H1 (cell line): ENCODE results near the gene MYO1D. TPM values are rescaled to one million over a fixed set of nuclear protein-coding genes. Genes with fewer than 3 reads are reported as not detected.

Experiments
- CTCF ChIA-PET: fragments of 300-600 bp; sonication (Branson Sonifier 250); formaldehyde crosslinking; loops from one replicate; lab custom pipeline; 2021; ENCODE audit not compliant: partially characterized antibody; lab: Charles Lee
- POLR2A ChIA-PET: fragments of 300-600 bp; sonication (Branson Sonifier 250); formaldehyde crosslinking; loops from one replicate; lab custom pipeline; 2021; ENCODE audit warnings: inconsistent platforms; ENCODE audit not compliant: partially characterized antibody; lab: Charles Lee
- DNase-seq, 2 experiments: peaks; one replicate each; pipeline versions ENCODE4 v3.0.0 to v3.0.0-alpha.2; 2010 to 2022; ENCODE audit warnings: low spot score in 2 of 2, low read depth in 1 of 2, mixed read lengths in 1 of 2
- FAIRE-seq: peaks from 2 replicates; lab custom pipeline; 2011; peaks lifted over from hg19 to GRCh38; lab: Jason Lieb, UNC
- H2AFZ ChIP-seq: 2 replicates; pipeline ENCODE4 v1.8.1; 2012; ENCODE audit warnings: low read length, inconsistent platforms
- H2AK5ac ChIP-seq: 2 replicates; pipeline ENCODE4 v1.6.1; 2013; ENCODE audit warnings: low read depth, low read length
- H2BK120ac ChIP-seq: replicated peaks from 2 replicates; pipeline ENCODE3; 2013; ENCODE audit warnings: low read depth, low read length, inconsistent platforms
- H2BK12ac ChIP-seq: 2 replicates; pipeline ENCODE4 v1.6.1; 2013; ENCODE audit warnings: low read depth, low read length
- H2BK15ac ChIP-seq: 2 replicates; pipeline ENCODE4 v1.6.1; 2013; ENCODE audit warnings: low read length
- H2BK20ac ChIP-seq: 2 replicates; pipeline ENCODE4 v1.6.1; 2013; ENCODE audit warnings: low read length
- H2BK5ac ChIP-seq: 2 replicates; pipeline ENCODE4 v1.6.1; 2013; ENCODE audit warnings: low read depth, low read length
- H3K14ac ChIP-seq: 2 replicates; pipeline ENCODE4 v1.6.1; 2013; ENCODE audit warnings: inconsistent platforms; ENCODE audit not compliant: insufficient read length
- H3K18ac ChIP-seq: 2 replicates; pipeline ENCODE4 v1.6.1; 2013; ENCODE audit warnings: low read length; ENCODE audit errors: extremely low read depth
- H3K23ac ChIP-seq: 2 replicates; pipeline ENCODE4 v1.6.1; 2013; ENCODE audit warnings: inconsistent platforms; ENCODE audit not compliant: insufficient read length
- H3K23me2 ChIP-seq: 2 replicates; pipeline ENCODE4 v1.6.1; 2013; ENCODE audit warnings: low read depth, low read length
- H3K27ac ChIP-seq: 2 replicates; pipeline ENCODE4 v1.6.1; 2011; ENCODE audit warnings: low read depth, low read length, inconsistent platforms
- H3K27me3 ChIP-seq, 4 experiments: replicated peaks in 1 of 4; 1 replicate in 1 of 4; 2 replicates in 3 of 4; pipeline versions ENCODE4 v1.6.1 to v1.8.1; 2011 to 2013; ENCODE audit warnings: low read length in 3 of 4, mild to moderate bottlenecking in 3 of 4, inconsistent platforms in 2 of 4, mixed read lengths in 2 of 4, moderate library complexity in 1 of 4; ENCODE audit not compliant: control insufficient read depth in 3 of 4, insufficient read depth in 3 of 4; ENCODE audit errors: extremely low read depth in 1 of 4
- H3K36me3 ChIP-seq, 4 experiments: 2 replicates each; pipeline versions ENCODE4 v1.6.1 to v1.8.1; 2011 to 2013; ENCODE audit warnings: mild to moderate bottlenecking in 4 of 4, low read length in 3 of 4, moderate library complexity in 2 of 4, control low read depth in 1 of 4, inconsistent platforms in 1 of 4; ENCODE audit not compliant: insufficient read depth in 4 of 4, control insufficient read depth in 2 of 4
- H3K4ac ChIP-seq: replicated peaks from 2 replicates; pipeline ENCODE3; 2013; ENCODE audit warnings: low read length, low read depth, mixed read lengths, inconsistent platforms; ENCODE audit not compliant: insufficient read length
- H3K4me1 ChIP-seq, 4 experiments: replicated peaks in 1 of 4; 1 replicate in 1 of 4; 2 replicates in 3 of 4; pipeline versions ENCODE4 v1.6.1 to v1.8.1; 2011 to 2013; ENCODE audit warnings: low read length in 3 of 4, inconsistent platforms in 2 of 4, mixed read lengths in 1 of 4; ENCODE audit not compliant: insufficient read depth in 4 of 4, control insufficient read depth in 3 of 4
- H3K4me2 ChIP-seq, 2 experiments: 2 replicates each; pipeline versions ENCODE4 v1.6.1 to v1.8.1; 2011 to 2013; ENCODE audit warnings: low read depth in 2 of 2, low read length in 2 of 2, control low read depth in 1 of 2, inconsistent platforms in 1 of 2, mild to moderate bottlenecking in 1 of 2; ENCODE audit not compliant: insufficient read depth in 1 of 2
- H3K4me3 ChIP-seq, 4 experiments: fragments of 200-600, 300-600 bp in 1 of 4; sonication (generic), shearing (Covaris generic), sonication (Bioruptor Twin) in 1 of 4; 2 replicates each; pipeline versions ENCODE4 v1.5.1 to v1.8.1; 2011 to 2016; ENCODE audit warnings: low read length in 4 of 4, low read depth in 3 of 4, control low read depth in 2 of 4, inconsistent platforms in 2 of 4, mild to moderate bottlenecking in 2 of 4, mixed read lengths in 1 of 4, moderate library complexity in 1 of 4; ENCODE audit not compliant: insufficient read depth in 2 of 4; ENCODE audit errors: extremely low read depth in 1 of 4
- H3K56ac ChIP-seq: replicated peaks from 2 replicates; pipeline ENCODE3; 2013; ENCODE audit warnings: low read depth, mild to moderate bottlenecking, mixed read lengths, low read length, inconsistent platforms; ENCODE audit not compliant: insufficient read length
- H3K79me1 ChIP-seq: 2 replicates; pipeline ENCODE4 v1.6.1; 2013; ENCODE audit warnings: low read depth, low read length, control low read depth
- H3K79me2 ChIP-seq, 2 experiments: 2 replicates each; pipeline versions ENCODE4 v1.6.1 to v1.8.1; 2012 to 2013; ENCODE audit warnings: low read length in 2 of 2, mild to moderate bottlenecking in 2 of 2, inconsistent platforms in 1 of 2; ENCODE audit not compliant: insufficient read depth in 2 of 2, control insufficient read depth in 1 of 2
- H3K9ac ChIP-seq, 4 experiments: replicated peaks in 1 of 4; 1 replicate in 1 of 4; 2 replicates in 3 of 4; pipeline versions ENCODE4 v1.6.1 to v1.8.1; 2011 to 2013; ENCODE audit warnings: low read depth in 3 of 4, low read length in 3 of 4, control low read depth in 2 of 4, mild to moderate bottlenecking in 2 of 4, moderate library complexity in 2 of 4, inconsistent platforms in 1 of 4; ENCODE audit errors: extremely low read depth in 1 of 4
- H3K9me3 ChIP-seq, 2 experiments: 2 replicates each; pipeline versions ENCODE4 v1.6.1 to v1.8.1; 2012 to 2013; ENCODE audit warnings: mild to moderate bottlenecking in 2 of 2, moderate library complexity in 2 of 2, control low read depth in 1 of 2, inconsistent platforms in 1 of 2, low read depth in 1 of 2, low read length in 1 of 2, mixed read lengths in 1 of 2; ENCODE audit not compliant: insufficient read depth in 2 of 2
- H4K20me1 ChIP-seq, 2 experiments: replicated peaks in 1 of 2; 2 replicates each; pipeline versions ENCODE3 to v1.8.1; 2011 to 2013; ENCODE audit warnings: inconsistent platforms in 2 of 2, low read length in 2 of 2, mild to moderate bottlenecking in 1 of 2; ENCODE audit not compliant: insufficient read depth in 2 of 2, control insufficient read depth in 1 of 2
- H4K5ac ChIP-seq: 2 replicates; pipeline ENCODE4 v1.6.1; 2013; ENCODE audit warnings: low read length, low read depth, mixed read lengths, inconsistent platforms; ENCODE audit not compliant: insufficient read length
- H4K8ac ChIP-seq: 2 replicates; pipeline ENCODE4 v1.8.0; 2013; ENCODE audit warnings: mild to moderate bottlenecking, moderate library complexity, low read length, inconsistent platforms; ENCODE audit not compliant: insufficient read depth; ENCODE audit errors: extremely low read depth
- H4K91ac ChIP-seq: replicated peaks from 2 replicates; pipeline ENCODE3; 2013; ENCODE audit warnings: low read length, mixed read lengths, inconsistent platforms; ENCODE audit not compliant: insufficient read length
- ATF3 ChIP-seq: IDR thresholded peaks from 2 replicates; pipeline ENCODE4 v1.6.1; 2011; ENCODE audit warnings: low read depth, mild to moderate bottlenecking, low read length; ENCODE audit not compliant: insufficient read depth
- E2F6 ChIP-seq: IDR thresholded peaks from 2 replicates; pipeline ENCODE4 v1.6.1; 2012; ENCODE audit warnings: inconsistent platforms
- HDAC2 ChIP-seq, 2 experiments: fragments of 300-600 bp in 1 of 2; sonication (generic) in 1 of 2; IDR thresholded peaks; 2 replicates each; pipeline ENCODE4 v1.6.1; 2011 to 2012; ENCODE audit warnings: low read depth in 2 of 2, low read length in 2 of 2, mild to moderate bottlenecking in 2 of 2, moderate library complexity in 2 of 2, borderline replicate concordance in 1 of 2, inconsistent platforms in 1 of 2
- HDAC6 ChIP-seq: IDR thresholded peaks from one replicate; pipeline ENCODE4 v1.7.1; 2012; ENCODE audit warnings: low read depth, mild to moderate bottlenecking, inconsistent platforms, low read length, moderate library complexity
- KDM1A ChIP-seq: fragments of 200-600, 300-600 bp; sonication (generic); IDR thresholded peaks from 2 replicates; pipeline ENCODE4 v1.7.1; 2016; ENCODE audit warnings: mild to moderate bottlenecking, low read length, borderline replicate concordance
- KDM4A ChIP-seq: IDR thresholded peaks from one replicate; pipeline ENCODE4 v1.7.1; 2012; ENCODE audit warnings: low read depth, mild to moderate bottlenecking, moderate library complexity, low read length, inconsistent platforms; ENCODE audit not compliant: severe bottlenecking
- MAX ChIP-seq: IDR thresholded peaks from 2 replicates; pipeline ENCODE4 v1.6.1; 2012; ENCODE audit warnings: inconsistent platforms
- NANOG ChIP-seq: IDR thresholded peaks from 2 replicates; pipeline ENCODE4 v1.6.1; 2011; ENCODE audit warnings: low read length, low read depth, mild to moderate bottlenecking, inconsistent platforms; ENCODE audit not compliant: insufficient read depth, poor library complexity, severe bottlenecking
- NRF1 ChIP-seq: IDR thresholded peaks from 2 replicates; pipeline ENCODE4 v1.6.1; 2011; ENCODE audit warnings: mild to moderate bottlenecking, low read depth, low read length, improper control_type of control experiment
- SIX5 ChIP-seq: IDR thresholded peaks from 2 replicates; pipeline ENCODE4 v1.6.1; 2011; ENCODE audit warnings: mild to moderate bottlenecking, low read depth, low read length
- SP2 ChIP-seq: IDR thresholded peaks from 2 replicates; pipeline ENCODE4 v1.6.1; 2012; ENCODE audit warnings: mild to moderate bottlenecking, low read length, inconsistent platforms
- ZNF274 ChIP-seq: IDR thresholded peaks from 2 replicates; pipeline ENCODE4 v1.7.0; 2012; ENCODE audit warnings: low read length, borderline replicate concordance; ENCODE audit errors: extremely low read depth
- WGBS, 2 experiments: shearing (Covaris generic) in 1 of 2; methylation state at CpG; one replicate each; pipeline versions ENCODE4 v1.1.6 to v1.1.7; 2013 to 2015; ENCODE audit warnings: low lambda C conversion rate in 2 of 2, mixed read lengths in 2 of 2, inconsistent platforms in 1 of 2, low coverage in 1 of 2, missing lambda C conversion rate in 1 of 2; ENCODE audit not compliant: insufficient replicate concordance in 2 of 2, insufficient coverage in 1 of 2, insufficient read length in 1 of 2; ENCODE audit errors: extremely low coverage in 1 of 2, missing lambda C conversion rate in 1 of 2; 5-methylcytosine and 5-hydroxymethylcytosine counted together
- polyA plus RNA-seq, 7 experiments: library from polyadenylated mRNA; depleted of rRNA in 3 of 7; stranded (reverse) in 5 of 7; unstranded in 2 of 7; fragments of >200 nt in 5 of 7; fragments of 200-250 nt in 2 of 7; gene quantifications; 1 replicate in 5 of 7; 2 replicates in 1 of 7; 4 replicates in 1 of 7; pipeline versions ENCODE4 v1.2.1 to v1.2.3, GENCODE V29; 2011 to 2013; ENCODE audit warnings: missing spikeins in 2 of 7, mixed read lengths in 2 of 7
- total RNA-seq: library from RNA; stranded (reverse); fragmentation: NEBNext Ultra II Directional; extraction: Animal tissue kit (Norgen Biotek cat#: 25700); gene quantifications from 2 replicates; pipeline ENCODE4 v1.2.1, GENCODE V29; 2021

MYO1D gene
- total and polyA plus RNA-seq, 2 of the 8 experiments (the other 6 are each of a cell fraction or from before 2014, with no cell fraction given) = 6.5 to 25.4 TPM

GRCh38 chr17:32847977-32848376 is 28.9 kb downstream of the MYO1D start:
- Histone ChIP-seq H4K8ac (no peak overlapping the region), H2BK20ac (no peak overlapping the region), H4K91ac (no peak overlapping the region), H2AFZ (no peak overlapping the region), H3K4me2 (no peak overlapping the region), H3K23ac (no peak overlapping the region), H3K56ac (no peak overlapping the region), H3K4me3 (no peak overlapping the region), H2BK12ac (no peak overlapping the region), H3K36me3 (no peaks in the 10 kb centered on the region), H3K9ac (no peak overlapping the region), H4K5ac (no peak overlapping the region), H3K27me3 (no peaks in the 10 kb centered on the region), H2BK5ac (no peak overlapping the region), H3K4me1 (no peaks in the 10 kb centered on the region), H2AK5ac (no peak overlapping the region), H2BK15ac (no peak overlapping the region), H2BK120ac (no peak overlapping the region), H3K27ac (no peak overlapping the region), H3K79me2 (peaks cover 0 to 2% of the 10 kb centered on the region in 2 experiments; a peak in 1 of 4 replicates), H3K79me1 (no peaks in the 10 kb centered on the region), H3K9me3 (no peaks in the 10 kb centered on the region), H4K20me1 (peaks cover 0 to 2% of the 10 kb centered on the region in 2 experiments), H3K18ac (no peak overlapping the region), H3K14ac (no peak overlapping the region), H3K23me2 (no peaks in the 10 kb centered on the region), H3K4ac (no peak overlapping the region)
- CTCF ChIA-PET = interaction anchor here (1.3 to 1.7 kb wide), 2 partner anchors 13 to 62 kb away, joined by 3 to 4 read pairs; no protein-coding TSS in a partner anchor
- POLR2A ChIA-PET = interaction anchor here (0.7 kb wide), 1 partner anchor 157 kb away, joined by 3 read pairs; no protein-coding TSS in a partner anchor
- no peak for FAIRE-seq
- no peak for DNase-seq
- 90% methylated on average over 2 of the region's 2 CpGs; no CpG with 5 or more reads in 1 of the 2 experiments for WGBS, 2 experiments
- TF ChIP-seq ZNF274 (no peak), ATF3 (no peak), KDM4A (no peak), KDM1A (no peak), E2F6 (no peak), SP2 (no peak), HDAC2 (IDR thresholded peaks at IDR 0.05; ENCODE audit: borderline replicate concordance in 1 of 2, low read depth in 2 of 2, low read length in 2 of 2) (no peak), NRF1 (no peak), HDAC6 (no peak), SIX5 (no peak), MAX (no peak), NANOG (no peak)
